HCT116 (cell line): ENCODE results near the gene CFHR5. TPM values are rescaled to one million over a fixed set of nuclear protein-coding genes. Genes with fewer than 3 reads are reported as not detected.

Experiments used
- ATAC-seq: fragments of 200-7000 bp; cut with Tn5 transposase; 2 replicates; pipeline ENCODE4 v1.9.1; 2020; ENCODE audit warnings: mild to moderate bottlenecking, moderate library complexity
- BruUV-seq: library from RNA; stranded (reverse); fragments of 400-500 nt; replicated peaks from 2 replicates; lab custom pipeline; 2021; lab: Mats Ljungman, UMichigan
- CTCF ChIA-PET: fragments of 300-600 bp; sonication (Branson Sonifier 250); formaldehyde crosslinking; loops from one replicate; lab custom pipeline; 2021; ENCODE audit warnings: antibody characterized with exemption; lab: Charles Lee
- POLR2A ChIA-PET: fragments of 300-600, 350-600 bp; sonication (Branson Sonifier 250); formaldehyde crosslinking; loops from one replicate; lab custom pipeline; 2021; ENCODE audit warnings: antibody characterized with exemption; lab: Charles Lee
- RAD21 ChIA-PET, 2 experiments: fragments of 300-600 bp; sonication (Branson Sonifier 250); formaldehyde crosslinking; loops; one replicate each; lab custom pipeline; 2023; ENCODE audit warnings: low total read pairs in 2 of 2; ENCODE audit not compliant: uncharacterized antibody in 2 of 2, unreplicated experiment in 2 of 2, low non-redundant PET in 1 of 2; lab: Charles Lee
- DNase-seq: peaks from one replicate; pipeline ENCODE4 v3.0.0-alpha.2; 2010; ENCODE audit warnings: low read depth, low spot score
- H2AFZ ChIP-seq: fragments of 200-600 bp; shearing (Covaris generic), sonication (generic); 2 replicates; pipeline ENCODE4 v1.6.1; 2017; ENCODE audit warnings: low read depth, mixed run types, mixed read lengths, antibody characterized with exemption, low read length; ENCODE audit not compliant: poor library complexity, severe bottlenecking
- H3K27ac ChIP-seq: 2 replicates; pipeline ENCODE4 v1.5.1; 2012; ENCODE audit warnings: low read depth, low read length
- H3K27me3 ChIP-seq: fragments of 200-600 bp; sonication (generic); 2 replicates; pipeline ENCODE4 v1.6.1; 2016; ENCODE audit warnings: mixed run types, low read length, mixed read lengths; ENCODE audit not compliant: insufficient read depth
- H3K36me3 ChIP-seq, 2 experiments: fragments of 200-500 bp in 1 of 2; fragments of 200-600 bp in 1 of 2; sonication (Bioruptor generic) in 1 of 2; sonication (generic) in 1 of 2; 2 replicates each; pipeline versions ENCODE4 v1.5.1 to v1.6.1; 2014 to 2016; ENCODE audit warnings: low read length in 2 of 2, inconsistent platforms in 1 of 2, mixed read lengths in 1 of 2, mixed run types in 1 of 2; ENCODE audit not compliant: insufficient read depth in 2 of 2, control insufficient read depth in 1 of 2
- H3K4me1 ChIP-seq, 2 experiments: fragments of 200-600 bp in 1 of 2; sonication (generic) in 1 of 2; 2 replicates each; pipeline versions ENCODE4 v1.5.1 to v1.6.1; 2012 to 2017; ENCODE audit warnings: low read length in 2 of 2, inconsistent platforms in 1 of 2, mild to moderate bottlenecking in 1 of 2, mixed read lengths in 1 of 2, mixed run types in 1 of 2, moderate library complexity in 1 of 2; ENCODE audit not compliant: insufficient read depth in 2 of 2, control insufficient read depth in 1 of 2
- H3K4me2 ChIP-seq: fragments of 200-600 bp; sonication (generic); 2 replicates; pipeline ENCODE4 v1.6.1; 2017; ENCODE audit warnings: mixed run types, low read length, mixed read lengths
- H3K4me3 ChIP-seq, 2 experiments: fragments of 200-600 bp in 1 of 2; sonication (generic) in 1 of 2; replicated peaks in 1 of 2; 2 replicates each; pipeline ENCODE4 v1.5.1; 2011 to 2016; ENCODE audit warnings: low read length in 2 of 2, control low read depth in 1 of 2, low read depth in 1 of 2, mild to moderate bottlenecking in 1 of 2, mixed read lengths in 1 of 2, mixed run types in 1 of 2
- H3K79me2 ChIP-seq: fragments of 200-600 bp; sonication (generic); 2 replicates; pipeline ENCODE4 v1.6.1; 2017; ENCODE audit warnings: mild to moderate bottlenecking, mixed run types, low read length, moderate library complexity, mixed read lengths; ENCODE audit not compliant: insufficient read depth
- H3K9ac ChIP-seq: fragments of 200-600 bp; sonication (generic); 2 replicates; pipeline ENCODE4 v1.6.1; 2016; ENCODE audit warnings: low read length, mixed read lengths
- H3K9me2 ChIP-seq: fragments of 200-600 bp; sonication (generic), shearing (Covaris generic); 2 replicates; pipeline ENCODE4 v1.6.1; 2017; ENCODE audit warnings: mixed run types, mild to moderate bottlenecking, moderate library complexity; ENCODE audit not compliant: insufficient read depth
- H3K9me3 ChIP-seq, 2 experiments: fragments of 200-500 bp in 1 of 2; fragments of 200-600 bp in 1 of 2; sonication (Bioruptor generic) in 1 of 2; sonication (generic) in 1 of 2; 2 replicates each; pipeline ENCODE4 v1.6.1; 2014 to 2017; ENCODE audit warnings: low read length in 2 of 2, mixed read lengths in 2 of 2, inconsistent platforms in 1 of 2, low read depth in 1 of 2, mild to moderate bottlenecking in 1 of 2, mixed run types in 1 of 2, moderate library complexity in 1 of 2; ENCODE audit not compliant: control insufficient read depth in 1 of 2, insufficient read depth in 1 of 2
- H4K20me1 ChIP-seq: fragments of 200-600 bp; sonication (generic), shearing (Covaris generic); 2 replicates; pipeline ENCODE4 v1.6.1; 2017; ENCODE audit warnings: mixed run types, mild to moderate bottlenecking, moderate library complexity; ENCODE audit not compliant: insufficient read depth
- CEBPB ChIP-seq: IDR thresholded peaks from 2 replicates; pipeline ENCODE4 v1.6.1; 2012; ENCODE audit warnings: low read depth
- POLR2AphosphoS5 ChIP-seq: IDR thresholded peaks from 2 replicates; pipeline ENCODE4 v1.6.1; 2011; ENCODE audit warnings: mild to moderate bottlenecking, low read depth, low read length, moderate library complexity
- RAD21 ChIP-seq: IDR thresholded peaks from 2 replicates; pipeline ENCODE4 v1.6.1; 2012; ENCODE audit warnings: low read depth, mild to moderate bottlenecking
- SP1 ChIP-seq: IDR thresholded peaks from 2 replicates; pipeline ENCODE4 v1.6.1; 2012; ENCODE audit warnings: low read depth
- intact Hi-C: fragments of 100-400 bp; cut with micrococcal nuclease; formaldehyde crosslinking; loops from 2 replicates; pipeline ENCODE4 v1.10.0; 2022
- total RNA-seq: library from RNA; stranded (reverse); gene quantifications from one replicate; pipeline ENCODE4 v1.2.1, GENCODE V29; 2021; ENCODE audit not compliant: unreplicated experiment
- TF ChIP-seq, protein P1 (sequence below): IDR thresholded peaks from 2 replicates; pipeline ENCODE4 v1.6.1; 2012
- TF ChIP-seq, protein P2 (sequence below): IDR thresholded peaks from 2 replicates; pipeline ENCODE4 v1.6.1; 2011; ENCODE audit warnings: mild to moderate bottlenecking, low read length, moderate library complexity; ENCODE audit not compliant: insufficient replicate concordance; ENCODE audit errors: extremely low read depth

CFHR5 gene
- total RNA-seq, 1 experiment from 2014 or later: not detected

GRCh38 chr1:196960854-196961253 lies 16.5 kb upstream of the CFHR5 start:
- no peaks in the 10 kb centered on the region for H3K36me3 ChIP-seq
- no peak overlapping the region for H3K4me3 ChIP-seq
- H3K9me2 ChIP-seq: no peaks in the 10 kb centered on the region
- H3K27me3 ChIP-seq: no peaks in the 10 kb centered on the region
- no TSS peak for BruUV-seq
- H3K4me2 ChIP-seq: no peak overlapping the region
- H3K4me1 ChIP-seq: no peaks in the 10 kb centered on the region
- POLR2A ChIA-PET: no interaction called here
- H3K79me2 ChIP-seq: no peaks in the 10 kb centered on the region
- H3K9me3 ChIP-seq: no peaks in the 10 kb centered on the region
- CTCF ChIA-PET: no interaction called here
- DNase-seq (no peak), ATAC-seq (no peak)
- RAD21 ChIA-PET: no interaction called here
- no peak for TF ChIP-seq POLR2AphosphoS5
- intact Hi-C loops: no loop called here
- no peak overlapping the region for H3K27ac ChIP-seq
- H4K20me1 ChIP-seq: no peaks in the 10 kb centered on the region
- H2AFZ ChIP-seq: no peak overlapping the region
- H3K9ac ChIP-seq: no peak overlapping the region

DNA sequence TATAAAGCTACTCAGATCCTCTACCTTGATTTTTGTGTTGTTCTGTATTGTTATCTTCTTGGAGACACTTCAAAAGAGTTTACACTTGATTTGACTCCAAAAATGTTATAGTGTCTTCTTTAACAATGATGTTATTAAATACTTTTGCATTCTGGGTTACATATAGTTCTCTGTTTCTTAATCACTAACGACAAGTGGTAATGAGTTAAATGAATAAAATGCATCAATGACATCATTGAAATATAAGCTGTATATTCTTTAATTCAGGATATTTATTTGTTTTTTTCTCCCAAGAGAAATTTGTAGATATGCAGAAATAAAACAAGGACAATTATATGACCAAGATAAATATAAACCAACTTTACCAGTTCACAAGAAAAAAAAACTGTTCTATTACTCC lies 7.2 kb upstream of the CFHR5 start:
- Histone ChIP-seq H3K9me3 (no peaks in the 10 kb centered on the region), H3K79me2 (no peaks in the 10 kb centered on the region), H3K27me3 (no peaks in the 10 kb centered on the region), H3K36me3 (no peaks in the 10 kb centered on the region), H3K4me1 (no peaks in the 10 kb centered on the region), H4K20me1 (no peaks in the 10 kb centered on the region), H3K9ac (no peak overlapping the region), H3K9me2 (no peaks in the 10 kb centered on the region), H3K4me2 (no peak overlapping the region), H3K4me3 (no peak overlapping the region), H3K27ac (no peak overlapping the region), H2AFZ (no peak overlapping the region)
- intact Hi-C loops: no loop called here
- no peak for DNase-seq
- BruUV-seq: no TSS peak
- POLR2A ChIA-PET: no interaction called here
- no peak for ATAC-seq
- CTCF ChIA-PET: no interaction called here
- TF ChIP-seq CEBPB: no peak
- TF ChIP-seq SP1: no peak
- TF ChIP-seq RAD21: no peak
- TF ChIP-seq, protein P1, sequence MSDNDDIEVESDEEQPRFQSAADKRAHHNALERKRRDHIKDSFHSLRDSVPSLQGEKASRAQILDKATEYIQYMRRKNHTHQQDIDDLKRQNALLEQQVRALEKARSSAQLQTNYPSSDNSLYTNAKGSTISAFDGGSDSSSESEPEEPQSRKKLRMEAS: no peak
- TF ChIP-seq, protein P2, sequence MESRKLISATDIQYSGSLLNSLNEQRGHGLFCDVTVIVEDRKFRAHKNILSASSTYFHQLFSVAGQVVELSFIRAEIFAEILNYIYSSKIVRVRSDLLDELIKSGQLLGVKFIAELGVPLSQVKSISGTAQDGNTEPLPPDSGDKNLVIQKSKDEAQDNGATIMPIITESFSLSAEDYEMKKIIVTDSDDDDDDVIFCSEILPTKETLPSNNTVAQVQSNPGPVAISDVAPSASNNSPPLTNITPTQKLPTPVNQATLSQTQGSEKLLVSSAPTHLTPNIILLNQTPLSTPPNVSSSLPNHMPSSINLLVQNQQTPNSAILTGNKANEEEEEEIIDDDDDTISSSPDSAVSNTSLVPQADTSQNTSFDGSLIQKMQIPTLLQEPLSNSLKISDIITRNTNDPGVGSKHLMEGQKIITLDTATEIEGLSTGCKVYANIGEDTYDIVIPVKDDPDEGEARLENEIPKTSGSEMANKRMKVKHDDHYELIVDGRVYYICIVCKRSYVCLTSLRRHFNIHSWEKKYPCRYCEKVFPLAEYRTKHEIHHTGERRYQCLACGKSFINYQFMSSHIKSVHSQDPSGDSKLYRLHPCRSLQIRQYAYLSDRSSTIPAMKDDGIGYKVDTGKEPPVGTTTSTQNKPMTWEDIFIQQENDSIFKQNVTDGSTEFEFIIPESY: no peak
- TF ChIP-seq, all 23 proteins: peak for 0
- RAD21 ChIA-PET: no interaction called here
